PFSK-1 (cell line): ENCODE measurements around the gene KLHL3.

ENCODE experiments used
- FOXP2 ChIP-seq: optimal IDR thresholded peaks from 2 replicates; pipeline ENCODE3; 2011; ENCODE audit warnings: borderline replicate concordance, control low read depth, inconsistent platforms; ENCODE audit not compliant: insufficient read depth; ENCODE audit errors: extremely low read length, extremely low read depth
- POLR2AphosphoS5 ChIP-seq: IDR thresholded peaks from 2 replicates; pipeline ENCODE4 v1.6.1; 2012; ENCODE audit warnings: low read depth, mild to moderate bottlenecking, control low read depth, low read length, moderate library complexity
- SIN3A ChIP-seq: IDR thresholded peaks from 2 replicates; pipeline ENCODE4 v1.6.1; 2012; ENCODE audit warnings: mild to moderate bottlenecking, low read length, moderate library complexity, borderline replicate concordance; ENCODE audit not compliant: insufficient read depth
- TAF1 ChIP-seq: IDR thresholded peaks from 2 replicates; pipeline ENCODE4 v1.6.1; 2012; ENCODE audit warnings: low read length, control low read depth, borderline replicate concordance; ENCODE audit not compliant: insufficient read depth
- TF ChIP-seq, protein P1 (sequence below), 2 experiments: IDR thresholded peaks; 2 replicates each; pipeline versions ENCODE4 v1.6.1 to v1.8.0; 2011 to 2012; ENCODE audit warnings: low read depth in 2 of 2, low read length in 2 of 2, control low read depth in 1 of 2, inconsistent platforms in 1 of 2, mild to moderate bottlenecking in 1 of 2, moderate library complexity in 1 of 2; ENCODE audit not compliant: insufficient read depth in 1 of 2

DNA sequence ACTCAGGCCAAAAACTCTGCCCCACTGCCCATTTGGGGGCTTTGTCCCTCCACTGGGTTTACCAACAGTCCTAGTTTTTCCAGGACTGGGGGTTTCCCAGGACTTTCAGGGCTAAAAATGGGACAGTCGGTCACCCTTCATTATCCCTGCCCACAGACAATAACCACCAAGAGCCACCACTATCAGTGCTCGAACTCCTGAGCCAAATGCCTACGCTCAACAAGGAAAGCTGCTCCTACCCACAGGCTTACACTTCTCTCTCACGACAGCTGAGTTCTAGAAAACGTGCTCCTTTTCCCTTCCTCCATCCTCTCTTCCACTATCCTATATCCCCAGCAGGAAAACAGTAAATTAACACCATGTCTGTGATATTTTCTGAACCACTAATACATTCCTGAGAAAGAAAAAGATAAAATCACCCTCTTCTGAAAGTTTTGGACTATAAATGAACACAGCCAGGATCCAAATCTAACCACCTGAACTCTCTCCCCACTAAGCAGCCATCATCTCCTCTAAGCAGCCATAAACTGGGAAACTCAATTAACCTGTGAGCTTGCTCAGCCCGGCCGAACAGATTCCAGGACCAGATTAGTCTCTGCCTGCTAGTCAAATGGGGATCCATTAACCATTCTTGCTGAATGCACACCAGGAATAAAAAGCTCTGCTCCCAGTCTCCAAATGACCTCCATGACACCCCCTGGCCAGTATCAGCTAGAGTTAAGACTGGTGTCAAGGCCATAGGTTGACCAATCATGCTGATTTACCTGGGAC lies 41.8 kb downstream of the KLHL3 start:
- no peak for TF ChIP-seq POLR2AphosphoS5
- no peak for TF ChIP-seq TAF1
- TF ChIP-seq, protein P1, sequence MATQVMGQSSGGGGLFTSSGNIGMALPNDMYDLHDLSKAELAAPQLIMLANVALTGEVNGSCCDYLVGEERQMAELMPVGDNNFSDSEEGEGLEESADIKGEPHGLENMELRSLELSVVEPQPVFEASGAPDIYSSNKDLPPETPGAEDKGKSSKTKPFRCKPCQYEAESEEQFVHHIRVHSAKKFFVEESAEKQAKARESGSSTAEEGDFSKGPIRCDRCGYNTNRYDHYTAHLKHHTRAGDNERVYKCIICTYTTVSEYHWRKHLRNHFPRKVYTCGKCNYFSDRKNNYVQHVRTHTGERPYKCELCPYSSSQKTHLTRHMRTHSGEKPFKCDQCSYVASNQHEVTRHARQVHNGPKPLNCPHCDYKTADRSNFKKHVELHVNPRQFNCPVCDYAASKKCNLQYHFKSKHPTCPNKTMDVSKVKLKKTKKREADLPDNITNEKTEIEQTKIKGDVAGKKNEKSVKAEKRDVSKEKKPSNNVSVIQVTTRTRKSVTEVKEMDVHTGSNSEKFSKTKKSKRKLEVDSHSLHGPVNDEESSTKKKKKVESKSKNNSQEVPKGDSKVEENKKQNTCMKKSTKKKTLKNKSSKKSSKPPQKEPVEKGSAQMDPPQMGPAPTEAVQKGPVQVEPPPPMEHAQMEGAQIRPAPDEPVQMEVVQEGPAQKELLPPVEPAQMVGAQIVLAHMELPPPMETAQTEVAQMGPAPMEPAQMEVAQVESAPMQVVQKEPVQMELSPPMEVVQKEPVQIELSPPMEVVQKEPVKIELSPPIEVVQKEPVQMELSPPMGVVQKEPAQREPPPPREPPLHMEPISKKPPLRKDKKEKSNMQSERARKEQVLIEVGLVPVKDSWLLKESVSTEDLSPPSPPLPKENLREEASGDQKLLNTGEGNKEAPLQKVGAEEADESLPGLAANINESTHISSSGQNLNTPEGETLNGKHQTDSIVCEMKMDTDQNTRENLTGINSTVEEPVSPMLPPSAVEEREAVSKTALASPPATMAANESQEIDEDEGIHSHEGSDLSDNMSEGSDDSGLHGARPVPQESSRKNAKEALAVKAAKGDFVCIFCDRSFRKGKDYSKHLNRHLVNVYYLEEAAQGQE (IDR thresholded peaks at IDR 0.05; ENCODE audit: insufficient read depth in 1 of 2, low read depth in 2 of 2, low read length in 2 of 2) = no peak
- no peak for TF ChIP-seq SIN3A
- no peak for TF ChIP-seq FOXP2
